Right ventricle myocardium inferior (tissue), 1 donor: Measurements from ENCODE around the gene TOMM40. TPM values are rescaled to one million over a fixed set of nuclear protein-coding genes. Genes with fewer than 3 reads are reported as not detected.

Source experiments
- ATAC-seq: fragments of 200-7000 bp; cut with Tn5 transposase; one replicate; pipeline ENCODE4 v1.9.1; 2020; ENCODE audit warnings: mild to moderate bottlenecking, moderate library complexity
- DNase-seq: peaks from one replicate; pipeline ENCODE4 v3.0.0; 2021; ENCODE audit errors: missing footprints
- intact Hi-C: fragments of 100-400 bp; cut with DNase I; formaldehyde crosslinking; loops from one replicate; pipeline ENCODE4 v1.11.0; 2022
- total RNA-seq: library from RNA; stranded (reverse); fragmentation: NEBNext Ultra II Directional; extraction: Animal tissue kit (Norgen Biotek cat#: 25700); gene quantifications from one replicate; pipeline ENCODE4 v1.2.1, GENCODE V29; 2021
- donor health status: DM: no; HTN: yes; CAD: no; lungs with severe emphysema.

Gene TOMM40
- total RNA-seq, 1 donor from 2014 or later: 45.3 TPM

- no peak for DNase-seq
- ATAC-seq: no peak
- intact Hi-C loops: loop anchor here (2.0 kb wide), 1 partner anchor 47 kb away; the partner anchor contains the start of gene APOE
Measured at GRCh38 chr19:44951179-44952159, 60.4 kb downstream of the TOMM40 start.

Other genes with a start within 250 kb of the TOMM40 start
- gene PVR, start 247.3 kb upstream of the TOMM40 start, total RNA-seq: 38.0 TPM
- gene CEACAM19, start 219.8 kb upstream of the TOMM40 start, total RNA-seq: 2.8 TPM
- gene CEACAM16, start 192.1 kb upstream of the TOMM40 start, total RNA-seq: not detected
- 18.3 TPM for gene BCL3, start 142.5 kb upstream of the TOMM40 start, total RNA-seq
- not detected for gene CBLC, start 113.4 kb upstream of the TOMM40 start, total RNA-seq
- gene BCAM, start 82.2 kb upstream of the TOMM40 start, total RNA-seq: 91.9 TPM
- 41.8 TPM for gene NECTIN2, start 45.0 kb upstream of the TOMM40 start, total RNA-seq
- gene APOE, start 14.5 kb downstream of the TOMM40 start, total RNA-seq: 9.9 TPM
- gene APOC1, start 23.4 kb downstream of the TOMM40 start, total RNA-seq: 1.4 TPM
- not detected for gene APOC4, start 51.0 kb downstream of the TOMM40 start, total RNA-seq
- gene APOC2, start 54.8 kb downstream of the TOMM40 start, total RNA-seq: not detected
- gene CLPTM1, start 64.1 kb downstream of the TOMM40 start, total RNA-seq: 90.1 TPM
- gene RELB, start 110.2 kb downstream of the TOMM40 start, total RNA-seq: 4.2 TPM
- gene CLASRP, start 147.8 kb downstream of the TOMM40 start, total RNA-seq: 33.4 TPM
- 0.19 TPM for gene ZNF296, start 185.2 kb downstream of the TOMM40 start, total RNA-seq
- 15.5 TPM for gene GEMIN7, start 188.0 kb downstream of the TOMM40 start, total RNA-seq
- gene PPP1R37, start 201.9 kb downstream of the TOMM40 start, total RNA-seq: 15.1 TPM